PC-3 (cell line): Measurements from ENCODE around the gene TAF6. TPM values are rescaled to one million over a fixed set of nuclear protein-coding genes. Genes with fewer than 3 reads are reported as not detected.

Experiments
- microRNA-seq: library from miRNA; unstranded; fragments of <30 nt; microRNA quantifications from one replicate; pipeline ENCODE4 v1.1.0, GENCODE V29; 2020; ENCODE audit not compliant: unreplicated experiment
- total RNA-seq: library from RNA; depleted of rRNA; stranded (reverse); fragments of >200 nt; gene quantifications from 2 replicates; pipeline ENCODE4 v1.2.3, GENCODE V29; 2014; rRNA removed

TAF6 gene
- total RNA-seq, 1 experiment from 2014 or later, result 58.6 TPM

Small RNA genes within 50 kb of the gene (microRNA-seq; reads per million reads assigned to microRNA genes)
- gene MIR106B (3,142 reads per million, percentile 90 among the genes with 10 or more reads in this experiment), gene MIR25 (441 reads per million, percentile 79 among the genes with 10 or more reads in this experiment), gene MIR4658 (0.75 reads per million), gene MIR93 (6,445 reads per million, percentile 94 among the genes with 10 or more reads in this experiment)

Other genes with a start within 250 kb of the TAF6 start
- gene OR2AE1, start 242.3 kb downstream of the TAF6 start, total RNA-seq, result 0.18 TPM in 1 of 2 replicates, not detected in the other
- 11.1 and 13.9 TPM in 2 replicates for gene TRIM4, start 199.8 kb downstream of the TAF6 start, total RNA-seq
- gene GJC3, start 189.7 kb downstream of the TAF6 start, total RNA-seq, result 0.18 TPM in 1 of 2 replicates, not detected in the other
- 0.18 TPM in 1 of 2 replicates, not detected in the other for gene AZGP1, start 143.3 kb downstream of the TAF6 start, total RNA-seq
- gene ZKSCAN1, start 103.8 kb downstream of the TAF6 start, total RNA-seq, result 13.6 and 13.9 TPM in 2 replicates
- 4.7 and 7.3 TPM in 2 replicates for gene ZSCAN21, start 69.6 kb downstream of the TAF6 start, total RNA-seq
- gene ZNF3, start 37.6 kb downstream of the TAF6 start, total RNA-seq, result 16.5 and 18.0 TPM in 2 replicates
- 95.7 and 110 TPM in 2 replicates for gene COPS6, start 30.4 kb downstream of the TAF6 start, total RNA-seq
- 208 and 226 TPM in 2 replicates for gene MCM7, start 18.0 kb downstream of the TAF6 start, total RNA-seq
- gene AP4M1, start 17.7 kb downstream of the TAF6 start, total RNA-seq, result 17.9 and 23.9 TPM in 2 replicates
- gene CNPY4, start 276 bp upstream of the TAF6 start, total RNA-seq, result 7.5 and 11.6 TPM in 2 replicates
- gene MBLAC1, start 7.6 kb upstream of the TAF6 start, total RNA-seq, result 2.7 and 4.3 TPM in 2 replicates
- 107 and 146 TPM in 2 replicates for gene LAMTOR4, start 29.6 kb upstream of the TAF6 start, total RNA-seq
- 19.2 and 20.3 TPM in 2 replicates for gene TRAPPC14, start 39.4 kb upstream of the TAF6 start, total RNA-seq
- 0.23 and 1.1 TPM in 2 replicates for gene GAL3ST4, start 49.3 kb upstream of the TAF6 start, total RNA-seq
- gene GPC2, start 58.0 kb upstream of the TAF6 start, total RNA-seq, result 1.6 and 2.3 TPM in 2 replicates
- 0.07 and 1.2 TPM in 2 replicates for gene STAG3, start 58.6 kb upstream of the TAF6 start, total RNA-seq
- not detected in 2 replicates for gene PVRIG, start 100.6 kb upstream of the TAF6 start, total RNA-seq
- not detected in 2 replicates for gene SPDYE3, start 188.3 kb upstream of the TAF6 start, total RNA-seq
- 71.6 and 74.1 TPM in 2 replicates for gene PILRB, start 238.8 kb upstream of the TAF6 start, total RNA-seq